ENCODE results near the gene H2AZ2.
A peak's percentile ranks its signal among the peaks of the same experiment; 100 is the strongest.
"Not testable (repeated sequence)": the region's sequence is repeated elsewhere in the genome, so short reads cannot be mapped to it uniquely, and the experiment has no call there.

The H2AZ2 gene

GRCh38 chr7:44811093-44811492 lies 36.8 kb downstream of the H2AZ2 start:
- no peak for ATAC-seq

DNA sequence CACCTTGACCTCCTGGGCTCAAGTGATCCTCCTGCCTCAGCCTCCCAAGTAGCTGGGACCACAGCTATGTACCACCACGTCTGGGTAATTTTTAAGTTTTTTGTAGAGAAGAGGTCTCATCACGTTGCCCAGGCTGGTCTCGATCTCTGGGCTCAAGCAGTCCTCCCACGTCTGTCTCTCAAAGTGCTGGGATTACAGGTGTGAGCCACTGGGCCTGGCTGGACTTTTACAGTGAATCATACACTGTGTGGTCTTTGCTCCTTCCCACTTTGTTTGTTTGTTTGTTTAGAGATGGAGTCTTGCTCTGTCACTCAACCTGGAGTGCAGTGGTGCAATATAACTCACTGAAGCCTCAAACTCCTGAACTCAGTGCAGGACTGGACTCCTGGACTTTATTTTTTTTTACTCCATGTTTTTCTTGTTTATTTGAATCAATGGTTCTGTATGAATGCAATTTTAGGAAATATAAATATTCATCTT lies 38.9 kb downstream of the H2AZ2 start:
- ATAC-seq = no peak

DNA sequence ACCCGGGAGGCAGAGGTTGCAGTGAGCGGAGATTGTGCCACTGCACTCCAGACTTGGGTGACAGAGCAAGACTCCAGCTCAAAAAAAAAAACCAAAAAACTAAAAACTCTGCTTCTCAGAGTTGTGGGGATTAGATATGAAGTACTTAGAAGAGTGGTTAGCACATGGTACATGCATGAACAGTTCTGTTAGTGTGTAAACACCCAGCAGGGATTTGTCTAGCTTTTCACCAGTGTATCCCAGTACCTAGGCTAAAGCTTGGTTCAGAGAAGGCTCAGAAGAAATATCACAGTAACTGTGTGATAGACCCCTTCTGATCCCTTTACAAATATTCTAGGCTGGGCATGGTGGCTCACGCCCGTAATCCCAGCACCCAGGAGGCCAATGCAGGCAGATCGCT lies 41.9 kb downstream of the H2AZ2 start:
- ATAC-seq = no peak

- not testable (repeated sequence) for ATAC-seq
Measured at GRCh38 chr7:44803828-44804519, 43.9 kb downstream of the H2AZ2 start.

GRCh38 chr7:44802418-44803025 lies 45.4 kb downstream of the H2AZ2 start:
- no peak for ATAC-seq

DNA sequence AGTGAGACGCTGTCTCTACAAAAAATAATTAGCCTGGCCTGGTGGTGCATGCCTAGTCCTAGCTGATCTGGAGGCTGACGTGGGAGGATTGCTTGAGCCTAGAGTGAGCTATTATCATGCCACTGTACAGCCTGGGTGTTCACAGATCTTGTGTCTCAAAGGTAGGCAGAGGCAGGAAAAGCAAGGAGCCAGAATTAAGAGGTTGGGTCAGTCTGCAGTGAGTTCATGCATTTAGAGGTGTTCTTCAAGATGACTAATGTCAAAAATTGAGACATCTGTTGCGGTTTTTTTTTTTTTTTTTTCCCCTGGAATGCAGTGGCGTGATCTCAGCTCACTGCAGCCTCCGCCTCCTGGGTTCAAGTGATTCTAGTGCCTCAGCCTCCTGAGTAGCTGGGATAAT lies 46.0 kb downstream of the H2AZ2 start:
- ATAC-seq = no peak

- no peak for ATAC-seq
Measured at GRCh38 chr7:44799939-44800338, 47.9 kb downstream of the H2AZ2 start.

DNA sequence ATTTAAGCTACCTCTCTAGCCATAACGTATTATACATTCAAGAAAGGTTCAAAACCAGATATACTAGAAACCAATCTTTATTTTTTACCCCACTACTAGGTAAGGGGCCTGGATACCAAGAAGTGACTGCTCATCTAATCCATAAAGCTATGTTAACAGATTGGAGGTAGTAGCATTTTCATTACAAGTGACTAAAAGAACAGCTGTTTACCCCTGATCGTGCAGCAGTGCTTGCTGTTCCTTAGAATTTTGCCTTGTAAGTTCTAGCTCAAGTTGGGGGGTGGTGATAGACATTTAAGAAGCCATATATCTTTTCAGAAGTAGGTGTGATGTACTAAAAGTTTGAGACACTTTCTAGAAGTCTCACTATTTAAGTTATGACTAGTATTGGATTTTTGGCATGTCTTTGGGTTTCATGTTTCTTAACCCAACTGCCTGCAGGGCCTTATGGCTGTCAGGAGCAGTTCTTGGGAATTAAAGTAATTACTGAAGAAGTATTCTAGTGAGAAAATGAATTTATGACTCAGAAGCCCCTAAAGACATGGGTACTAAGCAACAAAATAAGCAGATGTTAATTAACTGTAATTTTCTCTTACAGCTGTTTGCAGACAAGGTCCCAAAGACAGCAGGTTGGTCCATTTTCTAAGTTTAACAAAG lies 49.1 kb downstream of the H2AZ2 start:
- ATAC-seq = peak in 1 of 2 donors; percentile 7

DNA sequence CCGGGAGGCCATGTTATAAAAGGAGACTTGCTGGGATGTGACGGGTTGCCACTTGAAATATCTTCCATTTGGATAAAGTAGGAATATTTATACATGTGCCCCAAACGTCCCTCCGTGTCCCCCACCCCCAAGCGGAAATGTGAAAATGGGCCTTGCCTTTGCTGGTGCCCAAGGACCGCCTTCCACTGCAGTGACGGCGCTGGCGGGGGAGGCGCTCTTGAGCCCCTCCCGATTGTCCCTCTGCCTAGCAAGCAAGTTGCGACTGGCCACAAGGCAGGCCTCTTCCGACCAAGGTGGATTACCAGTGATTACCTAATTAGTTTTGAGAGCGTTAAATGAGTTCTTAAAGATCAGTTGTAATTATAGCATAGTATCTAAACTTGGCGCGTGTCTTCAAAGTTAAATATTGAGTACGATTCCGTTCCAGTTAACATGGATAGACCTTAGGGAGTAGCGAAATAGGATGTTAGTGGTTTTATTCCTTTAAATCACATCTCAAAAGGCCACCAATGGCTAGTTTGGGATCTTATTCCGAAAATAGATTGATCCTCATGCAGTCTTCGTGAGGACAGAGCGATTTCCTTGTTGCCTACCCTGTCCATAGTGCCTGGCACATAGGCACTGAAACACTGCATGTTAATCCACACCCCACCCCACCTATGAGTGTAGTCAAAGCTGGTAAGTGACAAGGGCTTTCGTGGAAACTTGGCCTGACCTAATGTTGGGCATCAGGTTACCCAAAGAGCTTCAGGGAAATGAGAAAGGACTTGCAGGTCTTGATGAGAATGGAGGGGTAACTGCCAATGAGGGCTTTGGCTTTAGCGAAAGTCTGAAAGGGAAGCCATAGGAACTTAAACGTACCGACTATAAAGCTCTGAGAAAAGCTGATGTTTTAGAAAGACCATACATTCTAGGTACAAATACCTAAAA lies 50.3 kb downstream of the H2AZ2 start:
- ATAC-seq = peak; percentile 43 to 44

DNA sequence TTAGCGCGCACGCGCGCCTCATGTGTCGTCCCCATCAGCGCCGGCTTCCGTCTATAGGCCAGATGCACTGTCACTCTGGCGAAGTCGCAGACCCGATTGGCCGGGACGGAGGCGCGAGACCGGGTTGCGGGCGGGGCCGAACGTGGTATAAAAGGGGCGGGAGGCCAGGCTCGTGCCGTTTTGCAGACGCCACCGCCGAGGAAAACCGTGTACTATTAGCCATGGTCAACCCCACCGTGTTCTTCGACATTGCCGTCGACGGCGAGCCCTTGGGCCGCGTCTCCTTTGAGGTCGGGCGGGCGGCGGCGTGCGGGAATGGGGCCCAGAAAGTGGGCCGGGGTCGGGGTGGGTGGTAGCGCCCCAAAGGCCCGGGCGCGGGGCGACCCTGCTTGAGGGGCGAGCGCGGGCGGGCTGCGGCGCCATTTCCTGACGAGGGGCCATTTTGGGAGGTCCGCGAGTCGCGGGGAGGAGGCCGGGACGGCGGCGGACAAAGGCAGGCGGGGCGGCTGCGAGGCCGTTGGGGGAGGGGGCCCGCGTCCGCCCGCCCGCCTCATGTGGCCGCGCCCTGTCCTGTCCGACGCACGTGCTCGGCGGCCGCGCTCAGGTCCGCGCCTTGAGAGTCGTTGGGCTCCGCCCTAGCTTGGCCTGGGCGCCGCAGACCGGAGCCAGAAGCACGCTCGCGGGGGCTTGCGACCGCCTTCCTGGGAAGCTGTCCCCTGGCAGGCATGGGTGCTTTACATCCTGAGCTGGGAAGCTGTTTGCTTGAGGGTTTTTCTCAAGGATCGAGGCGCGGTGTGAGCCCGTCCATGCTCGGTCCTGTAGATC lies 51.2 kb downstream of the H2AZ2 start, which contains the start of gene PPIA:
Gene PPIA (plus strand): TSS at position 178 of the 825 bp plus-strand sequence. CDS start 44 bp downstream, at position 222.
- peak; percentile 87 to 90 for ATAC-seq

GRCh38 chr7:44796034-44796503 lies 51.8 kb downstream of the H2AZ2 start:
- ATAC-seq = no peak

DNA sequence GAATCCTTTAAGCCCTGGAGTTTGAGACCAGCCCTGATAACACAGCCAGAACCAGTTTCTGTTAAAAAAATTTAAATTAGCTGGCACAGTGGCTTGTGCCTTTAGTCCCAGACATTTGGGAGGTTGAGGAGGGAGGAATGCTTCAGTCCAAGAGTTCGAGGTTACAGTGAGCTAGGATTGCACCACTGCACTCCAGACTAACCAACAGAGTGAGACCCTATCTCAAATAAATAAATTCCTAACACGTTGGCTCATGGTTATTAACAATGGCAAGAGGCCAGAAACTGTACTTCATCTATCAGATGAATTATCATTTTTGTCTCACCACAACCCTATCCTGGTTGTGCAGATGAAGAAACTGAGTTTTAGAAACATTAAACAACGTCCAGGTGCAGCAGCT lies 53.6 kb downstream of the H2AZ2 start:
- no peak for ATAC-seq

DNA sequence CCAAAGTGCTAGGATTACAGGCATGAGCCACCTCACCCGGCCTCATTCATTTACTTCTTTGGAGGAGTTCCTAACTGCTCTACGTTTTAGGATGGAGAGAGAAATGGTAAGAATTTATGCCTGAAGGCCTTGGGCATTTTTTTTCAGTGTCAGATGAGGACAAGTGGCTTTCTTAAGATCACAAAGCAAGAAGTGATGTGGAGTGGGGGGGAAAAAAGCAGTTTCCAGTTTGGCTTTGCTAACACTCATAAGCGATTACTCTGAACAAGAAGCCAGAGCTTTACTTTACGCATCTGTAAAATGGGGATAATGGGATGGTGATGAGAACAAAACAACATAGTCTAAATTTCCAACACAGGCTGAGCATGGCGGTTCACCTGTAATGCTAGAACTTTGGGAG lies 54.0 kb downstream of the H2AZ2 start:
- no peak for ATAC-seq

- no peak for ATAC-seq
Measured at GRCh38 chr7:44791278-44792219, 56.3 kb downstream of the H2AZ2 start.

DNA sequence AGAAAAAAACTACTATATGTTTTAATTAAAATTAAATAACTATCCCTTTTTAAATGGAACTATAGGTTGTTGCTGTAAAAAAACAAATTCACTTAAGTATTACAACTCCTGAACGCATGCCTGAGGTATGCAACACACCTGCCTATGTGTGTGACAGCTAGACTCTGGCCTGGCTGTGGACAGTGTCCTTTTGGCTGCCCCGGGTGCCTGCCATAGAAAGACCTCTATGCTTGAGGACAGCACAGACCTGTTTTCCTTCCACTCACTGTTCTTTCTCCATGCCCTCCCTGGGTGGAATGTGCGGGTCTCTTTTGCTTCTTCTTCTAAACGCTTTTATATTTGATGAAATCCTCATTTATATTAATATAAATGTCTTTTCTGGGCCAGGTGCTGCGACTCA lies 57.9 kb downstream of the H2AZ2 start:
- ATAC-seq = no peak

DNA sequence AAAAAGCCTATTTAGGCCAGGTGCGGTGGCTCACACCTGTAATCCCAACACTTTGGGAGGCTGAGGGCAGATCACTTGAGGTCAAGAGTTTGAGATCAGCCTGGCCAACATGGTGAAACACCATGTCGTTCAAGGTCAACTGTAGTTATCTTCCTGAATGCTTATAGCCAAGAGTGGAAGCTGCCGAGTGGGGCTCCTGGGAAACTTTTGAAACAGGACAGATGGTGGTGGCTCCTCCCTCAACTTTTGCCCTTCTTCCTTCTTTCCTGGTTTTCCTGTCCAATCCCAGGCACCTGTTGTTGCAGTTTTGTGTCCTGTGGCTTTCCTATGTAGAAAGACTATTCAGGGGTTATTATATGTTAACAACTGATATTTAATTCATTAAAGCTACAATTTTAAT lies 60.1 kb downstream of the H2AZ2 start:
- no peak for ATAC-seq

DNA sequence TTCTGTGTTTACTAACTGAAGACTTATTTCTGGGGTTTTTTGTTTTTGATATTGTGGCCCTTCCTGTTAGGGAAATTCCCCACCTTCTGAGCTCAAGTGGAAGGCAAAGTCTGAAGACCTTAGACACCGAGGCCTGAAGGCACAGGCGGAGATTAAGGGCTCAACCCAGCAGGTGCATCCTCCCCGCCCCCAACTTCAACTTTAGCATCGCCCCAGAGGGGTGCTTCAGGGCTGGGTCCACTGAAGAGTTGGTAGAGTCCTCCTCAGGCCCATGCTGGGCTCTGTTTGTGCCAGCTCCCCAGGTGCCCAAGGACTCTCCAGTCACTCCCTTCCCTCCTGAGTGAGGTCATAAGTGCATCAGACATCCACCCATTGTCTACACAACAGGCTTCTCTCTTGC lies 60.8 kb downstream of the H2AZ2 start:
- ATAC-seq = peak in 1 of 2 donors; percentile 7

- not testable (repeated sequence) for ATAC-seq
Measured at GRCh38 chr7:44785218-44785617, 62.7 kb downstream of the H2AZ2 start.

DNA sequence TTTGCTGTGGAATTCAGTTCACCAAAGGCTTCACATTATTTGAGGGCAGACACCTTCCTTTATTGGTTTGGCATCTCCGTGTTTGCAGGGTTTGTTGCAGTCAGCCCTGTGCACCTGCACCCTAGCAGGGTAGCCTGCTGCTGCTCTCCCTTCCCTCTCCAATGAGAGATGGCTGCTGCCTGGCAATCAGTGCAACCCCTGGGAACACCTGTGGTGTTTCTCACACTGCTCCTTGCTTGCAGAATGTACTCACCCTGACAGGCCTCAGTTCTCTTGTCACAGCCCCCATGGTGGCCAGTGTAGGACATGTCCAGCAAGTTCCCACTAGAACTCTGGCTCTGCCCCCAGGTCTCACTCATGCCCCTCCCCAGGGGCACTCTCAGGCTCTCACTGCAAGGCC lies 63.5 kb downstream of the H2AZ2 start:
- no peak for ATAC-seq

DNA sequence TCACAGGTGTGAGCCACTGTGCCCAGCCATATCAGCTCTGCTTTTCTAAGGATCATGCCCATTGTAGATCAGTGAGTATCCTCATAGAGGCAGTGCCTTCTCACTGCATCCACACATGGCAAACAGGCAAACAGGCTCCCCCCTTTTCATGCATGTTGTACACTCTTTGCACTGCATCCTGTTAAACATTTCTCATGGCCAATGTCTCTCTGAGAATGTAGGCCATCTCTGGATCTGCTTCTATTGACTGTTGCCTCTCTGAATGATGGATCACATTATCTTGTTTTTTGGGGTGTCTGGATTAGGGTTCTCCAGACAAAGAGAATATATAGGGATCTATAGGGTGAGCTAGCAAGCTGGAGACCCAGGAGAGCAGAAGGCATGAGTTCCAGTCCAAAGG lies 64.5 kb downstream of the H2AZ2 start:
- no peak for ATAC-seq

DNA sequence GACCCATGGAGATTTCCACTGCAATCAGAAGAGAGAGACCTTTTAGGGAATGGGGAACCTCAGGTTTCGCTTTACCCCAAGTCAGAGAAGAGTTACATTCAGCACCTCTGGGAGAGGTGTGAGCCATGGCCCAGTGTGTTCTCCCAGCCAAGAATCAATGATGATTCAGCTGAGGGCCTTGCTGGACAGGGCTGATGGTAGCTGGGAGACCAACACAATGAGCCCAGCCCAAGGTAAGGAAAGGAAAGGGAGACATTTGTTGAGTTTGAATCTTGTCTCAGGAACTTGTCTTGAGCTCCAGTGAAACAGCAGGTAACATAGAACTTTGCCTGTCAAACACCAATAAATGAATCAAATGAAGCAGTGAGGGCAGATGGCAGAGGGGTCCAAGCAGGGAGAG lies 65.4 kb downstream of the H2AZ2 start:
- no peak for ATAC-seq
